Adrenal gland (tissue), 12 donors: ENCODE measurements around the gene TUBB2A. TPM values are rescaled to one million over a fixed set of nuclear protein-coding genes. Genes with fewer than 3 reads are reported as not detected.
"Not testable (repeated sequence)": the region's sequence is repeated elsewhere in the genome, so short reads cannot be mapped to it uniquely, and the experiment has no call there.

ENCODE experiments used
- DNase-seq, 7 donors: peaks; one replicate each; pipeline ENCODE4 v3.0.0-alpha.2; 2019 to 2020
- H3K27ac ChIP-seq, 5 donors: fragments of 200-600 bp; sonication (generic) in 4 of 5; 1 replicate in 3 of 5; 2 replicates in 2 of 5; pipeline versions ENCODE4 v1.5.1 to v1.8.0; 2016 to 2020; ENCODE audit warnings: mild to moderate bottlenecking in 1 of 5
- H3K27me3 ChIP-seq: fragments of 200-600 bp; 2 replicates; pipeline ENCODE4 v1.8.0; 2021
- H3K36me3 ChIP-seq, 2 donors: fragments of 200-600 bp; replicated peaks in 1 of 2; 1 replicate in 1 of 2; 2 replicates in 1 of 2; pipeline versions ENCODE4 v1.5.1 to v1.8.0; 2018 to 2022
- H3K4me1 ChIP-seq, 2 donors: fragments of 200-600 bp; replicated peaks in 1 of 2; 1 replicate in 1 of 2; 2 replicates in 1 of 2; pipeline versions ENCODE4 v1.5.1 to v1.8.0; 2018 to 2021
- H3K4me3 ChIP-seq, 4 donors: fragments of 200-600 bp; sonication (generic) in 3 of 4; one replicate each; pipeline ENCODE4 v1.5.1; 2016 to 2018
- H3K9me3 ChIP-seq, 3 donors: fragments of 200-600 bp; sonication (generic) in 1 of 3; replicated peaks in 1 of 3; 1 replicate in 2 of 3; 2 replicates in 1 of 3; pipeline versions ENCODE4 v1.5.1 to v1.8.0; 2016 to 2021
- CTCF ChIP-seq, 6 experiments: fragments of 450-650 bp in 4 of 6; fragments of 200-600 bp in 2 of 6; sonication (generic) in 1 of 6; IDR thresholded peaks; 1 replicate in 5 of 6; 2 replicates in 1 of 6; pipeline versions ENCODE4 v1.5.1 to v1.8.0; 2016 to 2021; ENCODE audit warnings: antibody characterized with exemption in 6 of 6, mild to moderate bottlenecking in 2 of 6, moderate library complexity in 1 of 6
- POLR2A ChIP-seq, 2 donors: fragments of 450-650 bp; IDR thresholded peaks; one replicate each; pipeline ENCODE4 v1.6.1; 2017; ENCODE audit warnings: antibody characterized with exemption in 2 of 2, mild to moderate bottlenecking in 2 of 2, moderate library complexity in 1 of 2
- WGBS, 4 donors: extraction: QIAGEN DNeasy Blood & Tissue Kit in 2 of 4; methylation state at CpG; one replicate each; pipeline versions ENCODE4 v1.1.5 to v1.1.7; 2013 to 2017; 5-methylcytosine and 5-hydroxymethylcytosine counted together
- intact Hi-C, 2 donors: fragments of 100-400 bp; cut with DNase I; formaldehyde crosslinking; loops; one replicate each; pipeline versions ENCODE4 v1.14.1 to v1.15.0; 2022 to 2023
- polyA plus RNA-seq, 3 donors: library from polyadenylated mRNA; stranded (reverse); fragments of 200-250 nt in 2 of 3; fragments of 350-450 nt in 1 of 3; fragmentation: Illumina TruSeq in 1 of 3; extraction: RNeasy Lipid Tissue Mini Kit (QIAGEN cat#74804) in 1 of 3; gene quantifications; one replicate each; pipeline ENCODE4 v1.2.3, GENCODE V29; 2013 to 2014
- total RNA-seq, 9 donors: library from RNA; depleted of rRNA in 4 of 9; stranded (reverse); fragments of >200 nt in 4 of 9; fragments of 120-200 nt in 1 of 9; fragmentation: NEBNext Ultra II Directional in 1 of 9; extraction: Animal tissue kit (Norgen Biotek cat#: 25700) in 1 of 9; gene quantifications; one replicate each; pipeline versions ENCODE4 v1.1.0 to v1.2.4, GENCODE V29; 2013 to 2023
- donor health status: healthy with polysubstance abuse.
- donor health status: Bipolar disorder and iron deficiency.
- donor health status: DM: yes; HTN: yes; CAD: no.
- donor health status: DM: no; HTN: no; CAD: no.
- donor health status: DM: no; HTN: no; CAD: no.
- donor health status: DM: yes; HTN: yes; CAD: no.

The TUBB2A gene
- total and polyA plus RNA-seq, 12 donors, result 6.4 to 59.9 (median 16.0) TPM

GRCh38 chr6:3188262-3188661, 30.9 kb upstream of the TUBB2A start:
- Histone ChIP-seq H3K27me3 (no peaks in the 10 kb centered on the region), H3K4me3 (no peak overlapping the region), H3K36me3 (no peaks in the 10 kb centered on the region), H3K9me3 (no peaks in the 10 kb centered on the region), H3K4me1 (no peaks in the 10 kb centered on the region), H3K27ac (no peak overlapping the region)
- intact Hi-C loops, result no loop called here
- DNase-seq, result no peak
- TF ChIP-seq POLR2A (IDR thresholded peaks at IDR 0.05) (no peak), CTCF (IDR thresholded peaks at IDR 0.05) (no peak)
- 82 to 87% (median 86%) methylated on average over 5 to 7 of the region's 7 CpGs for whole genome bisulfite sequencing, 4 donors

GRCh38 chr6:3186974-3187382, 29.6 kb upstream of the TUBB2A start:
- intact Hi-C loops, result no loop called here
- 90 to 100% (median 93%) methylated on average over 2 to 3 of the region's 3 CpGs for WGBS, 4 donors

GRCh38 chr6:3183066-3183465, 25.7 kb upstream of the TUBB2A start:
- TF ChIP-seq POLR2A (IDR thresholded peaks at IDR 0.05), result no peak
- TF ChIP-seq CTCF (IDR thresholded peaks at IDR 0.05), result no peak
- no peak overlapping the region for H3K4me3 ChIP-seq
- DNase-seq, result no peak
- intact Hi-C loops, result no loop called here
- H3K27me3 ChIP-seq, result no peaks in the 10 kb centered on the region
- H3K36me3 ChIP-seq, result no peaks in the 10 kb centered on the region
- H3K4me1 ChIP-seq, result no peaks in the 10 kb centered on the region
- 68 to 80% (median 75%) methylated on average over 4 of the region's 4 CpGs for WGBS, 4 donors
- H3K27ac ChIP-seq, result no peak overlapping the region
- no peaks in the 10 kb centered on the region for H3K9me3 ChIP-seq

More at GRCh38 chr6:3186974-3187382, 29.6 kb upstream of the TUBB2A start:
- Histone ChIP-seq H3K27me3 (no peaks in the 10 kb centered on the region), H3K9me3 (no peaks in the 10 kb centered on the region), H3K27ac (no peak overlapping the region), H3K4me1 (no peaks in the 10 kb centered on the region), H3K4me3 (no peak overlapping the region), H3K36me3 (no peaks in the 10 kb centered on the region)
- TF ChIP-seq CTCF (IDR thresholded peaks at IDR 0.05) (no peak), POLR2A (IDR thresholded peaks at IDR 0.05) (no peak)
- DNase-seq, result no peak

- Histone ChIP-seq H3K4me3 (no peak overlapping the region), H3K27ac (no peak overlapping the region), H3K27me3 (no peaks in the 10 kb centered on the region), H3K36me3 (no peaks in the 10 kb centered on the region), H3K4me1 (no peaks in the 10 kb centered on the region), H3K9me3 (no peaks in the 10 kb centered on the region)
- WGBS, 4 donors, result 77 to 90% (median 79%) methylated on average over 2 of the region's 2 CpGs
- intact Hi-C loops, result no loop called here
- TF ChIP-seq CTCF (IDR thresholded peaks at IDR 0.05) (no peak), POLR2A (IDR thresholded peaks at IDR 0.05) (no peak)
- DNase-seq, result no peak
Measured at GRCh38 chr6:3181105-3181504, 23.8 kb upstream of the TUBB2A start.

GRCh38 chr6:3179945-3180344, 22.6 kb upstream of the TUBB2A start:
- intact Hi-C loops, H3K27me3 ChIP-seq, H3K9me3 ChIP-seq, H3K27ac ChIP-seq, H3K4me1 ChIP-seq, H3K36me3 ChIP-seq, DNase-seq, H3K4me3 ChIP-seq: not testable (repeated sequence)
- 37 to 81% (median 50%) methylated on average over 4 to 5 of the region's 8 CpGs; no CpG with 5 or more reads in 1 of the 4 donors for WGBS, 4 donors

- DNase-seq, H3K4me1 ChIP-seq, H3K27me3 ChIP-seq, H3K9me3 ChIP-seq, intact Hi-C loops, H3K36me3 ChIP-seq, H3K4me3 ChIP-seq, H3K27ac ChIP-seq: not testable (repeated sequence)
- WGBS, 4 donors, result 49 to 75% (median 58%) methylated on average over 2 to 8 of the region's 8 CpGs
Measured at GRCh38 chr6:3178666-3179065, 21.3 kb upstream of the TUBB2A start.
